ENCODE results near the gene ZBTB16. TPM values are rescaled to one million over a fixed set of nuclear protein-coding genes. Genes with fewer than 3 reads are reported as not detected.
A peak's percentile ranks its signal among the peaks of the same experiment; 100 is the strongest.

The ZBTB16 gene, protein sequence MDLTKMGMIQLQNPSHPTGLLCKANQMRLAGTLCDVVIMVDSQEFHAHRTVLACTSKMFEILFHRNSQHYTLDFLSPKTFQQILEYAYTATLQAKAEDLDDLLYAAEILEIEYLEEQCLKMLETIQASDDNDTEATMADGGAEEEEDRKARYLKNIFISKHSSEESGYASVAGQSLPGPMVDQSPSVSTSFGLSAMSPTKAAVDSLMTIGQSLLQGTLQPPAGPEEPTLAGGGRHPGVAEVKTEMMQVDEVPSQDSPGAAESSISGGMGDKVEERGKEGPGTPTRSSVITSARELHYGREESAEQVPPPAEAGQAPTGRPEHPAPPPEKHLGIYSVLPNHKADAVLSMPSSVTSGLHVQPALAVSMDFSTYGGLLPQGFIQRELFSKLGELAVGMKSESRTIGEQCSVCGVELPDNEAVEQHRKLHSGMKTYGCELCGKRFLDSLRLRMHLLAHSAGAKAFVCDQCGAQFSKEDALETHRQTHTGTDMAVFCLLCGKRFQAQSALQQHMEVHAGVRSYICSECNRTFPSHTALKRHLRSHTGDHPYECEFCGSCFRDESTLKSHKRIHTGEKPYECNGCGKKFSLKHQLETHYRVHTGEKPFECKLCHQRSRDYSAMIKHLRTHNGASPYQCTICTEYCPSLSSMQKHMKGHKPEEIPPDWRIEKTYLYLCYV
- total RNA-seq (100 to 1,000 TPM; 165 to 224 TPM), polyA plus RNA-seq (10 to 100 TPM; 21.4 to 39.8 TPM)
- long read RNA-seq, donor 1, result 0 reads
- long read RNA-seq, donor 2, result 0 reads
- long read RNA-seq, donor 3, partial matches to known transcripts, result 0 of 1 reads
- long read RNA-seq, donor 3, other reads (novel, unspliced or antisense), result 0 of 1 reads
- long read RNA-seq, donor 4, result 0 reads
- long read RNA-seq, donor 5, result 0 reads

DNA sequence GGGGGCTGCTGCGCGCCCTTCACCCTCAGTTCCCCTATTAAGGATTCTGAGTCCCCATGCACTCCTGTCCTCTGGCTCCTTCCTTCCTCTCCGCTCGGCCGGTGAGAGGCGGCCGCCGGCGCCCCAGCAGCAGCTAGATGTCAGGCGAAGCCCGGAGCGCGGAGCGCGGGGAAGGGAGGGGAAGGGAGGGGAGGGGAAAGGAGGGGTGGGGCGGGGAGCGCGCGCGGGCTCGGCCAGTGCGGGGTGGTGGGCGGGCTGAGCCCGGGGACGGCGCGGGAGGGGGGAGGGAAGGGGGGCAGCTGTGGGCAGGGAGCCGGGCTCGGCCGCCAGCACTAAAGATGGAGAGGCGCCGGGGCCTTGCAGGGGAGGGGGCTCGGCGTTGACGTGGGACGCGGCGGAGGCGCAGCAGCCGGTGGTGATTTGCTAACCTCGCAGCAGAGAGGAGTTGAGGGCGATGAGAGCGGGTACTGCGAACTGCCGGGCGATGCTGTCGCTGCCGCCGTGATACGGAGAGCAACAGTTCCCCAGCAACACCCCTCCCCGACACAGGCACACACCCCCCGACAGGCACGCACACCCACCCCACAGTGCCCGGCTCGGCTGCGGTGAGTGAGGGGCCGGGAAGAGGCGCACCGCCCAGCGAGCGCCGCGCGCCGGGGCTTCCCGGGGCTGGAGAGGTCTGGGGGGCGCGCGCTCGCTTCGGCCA lies at the start of gene ZBTB16:
ZBTB16 (plus strand) TSS at position 434 of the 706 bp plus-strand sequence. CDS start 3,590 bp downstream, outside the sequence.
- peak; percentile 54 for ATAC-seq (ENCODE audit: insufficient read depth, low FRiP score)
- Histone ChIP-seq H3K4me3 (peak within 1 kb of the TSS; percentile 80), H3K9me3 (ENCODE audit: control insufficient read depth in 4 of 4, insufficient read depth in 3 of 4, low read length in 3 of 4) (no peaks in the 10 kb centered on the region), H3K9ac (ENCODE audit: insufficient read depth in 1 of 2, low read length in 2 of 2) (peak within 1 kb of the TSS in 1 of 2 donors; percentile 68), H3K4me1 (ENCODE audit: control insufficient read depth in 5 of 5, insufficient read depth in 5 of 5, low read length in 5 of 5) (peaks cover 0 to 17% (median 12%) of the 10 kb centered on the region in 5 donors), H3K36me3 (ENCODE audit: control insufficient read depth in 4 of 4, insufficient read depth in 4 of 4, low read length in 4 of 4) (peaks cover 2 to 15% (median 7%) of the 10 kb centered on the region in 4 donors), H3K27ac (ENCODE audit: low read depth in 1 of 2, low read length in 1 of 2) (peak within 1 kb of the TSS; percentile 93 to 99), H3K27me3 (ENCODE audit: control insufficient read depth in 3 of 3, insufficient read depth in 3 of 3, low read length in 2 of 3) (peaks cover 0 to 48% (median 35%) of the 10 kb centered on the region in 3 donors)
- DNase-seq, result peak; percentile 86 to 90 (median 89)
- TF ChIP-seq, protein P1, sequence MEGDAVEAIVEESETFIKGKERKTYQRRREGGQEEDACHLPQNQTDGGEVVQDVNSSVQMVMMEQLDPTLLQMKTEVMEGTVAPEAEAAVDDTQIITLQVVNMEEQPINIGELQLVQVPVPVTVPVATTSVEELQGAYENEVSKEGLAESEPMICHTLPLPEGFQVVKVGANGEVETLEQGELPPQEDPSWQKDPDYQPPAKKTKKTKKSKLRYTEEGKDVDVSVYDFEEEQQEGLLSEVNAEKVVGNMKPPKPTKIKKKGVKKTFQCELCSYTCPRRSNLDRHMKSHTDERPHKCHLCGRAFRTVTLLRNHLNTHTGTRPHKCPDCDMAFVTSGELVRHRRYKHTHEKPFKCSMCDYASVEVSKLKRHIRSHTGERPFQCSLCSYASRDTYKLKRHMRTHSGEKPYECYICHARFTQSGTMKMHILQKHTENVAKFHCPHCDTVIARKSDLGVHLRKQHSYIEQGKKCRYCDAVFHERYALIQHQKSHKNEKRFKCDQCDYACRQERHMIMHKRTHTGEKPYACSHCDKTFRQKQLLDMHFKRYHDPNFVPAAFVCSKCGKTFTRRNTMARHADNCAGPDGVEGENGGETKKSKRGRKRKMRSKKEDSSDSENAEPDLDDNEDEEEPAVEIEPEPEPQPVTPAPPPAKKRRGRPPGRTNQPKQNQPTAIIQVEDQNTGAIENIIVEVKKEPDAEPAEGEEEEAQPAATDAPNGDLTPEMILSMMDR (IDR thresholded peaks at IDR 0.05; ENCODE audit: control extremely low read depth, extremely low read depth), result peak; percentile 8
- WGBS, 2 donors, result 0 to 1% methylated on average over 56 to 71 of the region's 71 CpGs

DNA sequence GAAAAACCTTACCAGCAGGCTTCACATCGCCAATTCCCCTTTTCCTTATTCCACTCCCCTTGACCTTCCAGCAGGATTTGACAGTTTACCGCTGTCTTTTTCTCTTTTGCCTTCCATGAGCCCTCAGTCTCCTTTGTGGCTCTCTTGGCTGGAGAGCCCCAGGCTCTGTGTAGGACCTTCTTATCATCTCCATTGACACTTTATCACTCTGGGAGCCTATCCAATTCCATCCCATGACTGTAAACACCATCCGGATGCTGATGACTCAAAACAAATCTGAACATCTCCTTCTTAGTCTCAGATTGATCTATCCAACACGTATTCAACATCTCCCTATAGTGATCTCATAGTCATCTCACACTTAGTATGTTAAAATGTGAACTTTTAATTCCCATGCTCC lies 48.6 kb upstream of the ZBTB16 start:
- ATAC-seq (ENCODE audit: insufficient read depth, low FRiP score), result no peak
- WGBS, 2 donors, result 67 to 82% methylated on average over 4 of the region's 4 CpGs

DNA sequence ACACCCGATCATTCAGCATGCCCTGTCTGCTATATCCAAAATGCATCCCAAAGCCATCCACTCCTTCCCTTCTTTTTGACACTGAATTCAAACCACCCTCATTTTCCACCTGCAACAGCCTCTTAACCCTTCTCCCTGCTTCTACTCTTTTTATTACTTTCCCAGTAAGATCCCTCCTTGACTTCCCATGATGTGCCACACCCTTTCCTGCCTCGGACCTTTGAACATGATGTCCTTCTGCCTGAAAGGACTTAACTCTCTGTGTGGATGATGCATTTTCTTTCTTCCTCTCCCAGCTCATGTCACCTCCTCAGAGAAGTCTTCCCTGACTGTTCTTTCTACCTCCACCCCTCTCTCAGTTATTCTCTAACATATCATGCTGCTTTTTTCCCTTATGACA lies 48.1 kb upstream of the ZBTB16 start:
- Histone ChIP-seq H3K9me3 (ENCODE audit: control insufficient read depth in 4 of 4, insufficient read depth in 3 of 4, low read length in 3 of 4) (no peaks in the 10 kb centered on the region), H3K4me1 (ENCODE audit: control insufficient read depth in 5 of 5, insufficient read depth in 5 of 5, low read length in 5 of 5) (no peaks in the 10 kb centered on the region), H3K9ac (ENCODE audit: insufficient read depth in 1 of 2, low read length in 2 of 2) (no peak overlapping the region), H3K36me3 (ENCODE audit: control insufficient read depth in 4 of 4, insufficient read depth in 4 of 4, low read length in 4 of 4) (no peaks in the 10 kb centered on the region), H3K4me3 (no peak overlapping the region), H3K27ac (ENCODE audit: low read depth in 1 of 2, low read length in 1 of 2) (no peak overlapping the region), H3K27me3 (ENCODE audit: control insufficient read depth in 3 of 3, insufficient read depth in 3 of 3, low read length in 2 of 3) (peaks cover 0 to 5% (median 0%) of the 10 kb centered on the region in 3 donors)
- DNase-seq (no peak), ATAC-seq (ENCODE audit: insufficient read depth, low FRiP score) (no peak)
- WGBS, 2 donors, result 49 to 52% methylated on average over 2 of the region's 2 CpGs
- TF ChIP-seq, protein P1 (IDR thresholded peaks at IDR 0.05; ENCODE audit: control extremely low read depth, extremely low read depth), result no peak

More for the DNA sequence above, 48.6 kb upstream of the ZBTB16 start:
- Histone ChIP-seq H3K36me3 (ENCODE audit: control insufficient read depth in 4 of 4, insufficient read depth in 4 of 4, low read length in 4 of 4) (no peaks in the 10 kb centered on the region), H3K9ac (ENCODE audit: insufficient read depth in 1 of 2, low read length in 2 of 2) (no peak overlapping the region), H3K4me3 (no peak overlapping the region), H3K27ac (ENCODE audit: low read depth in 1 of 2, low read length in 1 of 2) (no peak overlapping the region), H3K4me1 (ENCODE audit: control insufficient read depth in 5 of 5, insufficient read depth in 5 of 5, low read length in 5 of 5) (no peaks in the 10 kb centered on the region), H3K27me3 (ENCODE audit: control insufficient read depth in 3 of 3, insufficient read depth in 3 of 3, low read length in 2 of 3) (peaks cover 0 to 5% (median 0%) of the 10 kb centered on the region in 3 donors), H3K9me3 (ENCODE audit: control insufficient read depth in 4 of 4, insufficient read depth in 3 of 4, low read length in 3 of 4) (no peaks in the 10 kb centered on the region)
- TF ChIP-seq, protein P1 (IDR thresholded peaks at IDR 0.05; ENCODE audit: control extremely low read depth, extremely low read depth), result no peak
- DNase-seq, result no peak
